PFSK-1 (cell line): ENCODE data around the gene ATG4C.

Source experiments
- POLR2AphosphoS5 ChIP-seq: IDR thresholded peaks from 2 replicates; pipeline ENCODE4 v1.6.1; 2012; ENCODE audit warnings: low read depth, mild to moderate bottlenecking, control low read depth, low read length, moderate library complexity
- SIN3A ChIP-seq: IDR thresholded peaks from 2 replicates; pipeline ENCODE4 v1.6.1; 2012; ENCODE audit warnings: mild to moderate bottlenecking, low read length, moderate library complexity, borderline replicate concordance; ENCODE audit not compliant: insufficient read depth
- TAF1 ChIP-seq: IDR thresholded peaks from 2 replicates; pipeline ENCODE4 v1.6.1; 2012; ENCODE audit warnings: low read length, control low read depth, borderline replicate concordance; ENCODE audit not compliant: insufficient read depth

DNA sequence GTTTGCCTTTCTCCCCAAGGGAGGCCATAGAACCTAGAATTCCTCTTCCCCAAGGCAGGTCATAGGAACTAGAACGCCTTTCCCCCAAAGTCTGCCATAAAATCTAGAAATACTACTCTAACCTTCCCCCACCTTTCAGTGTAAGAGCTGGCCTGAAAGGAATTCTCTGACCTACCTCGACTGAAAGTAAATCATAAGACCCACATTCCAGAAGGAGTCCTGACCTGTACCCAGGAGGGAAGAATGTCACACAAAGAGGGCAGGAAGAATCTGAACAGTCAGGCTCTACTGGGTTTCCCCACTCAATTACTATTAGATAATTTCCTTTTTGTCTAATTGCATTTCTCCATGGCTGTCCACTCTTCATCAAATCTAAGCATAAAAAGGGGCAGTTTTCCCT is 5.7 kb upstream of the ATG4C start:
- TF ChIP-seq POLR2AphosphoS5 (no peak), TAF1 (no peak), SIN3A (no peak)
